Choroid plexus epithelial cell (primary cell): ENCODE measurements around the gene NKAIN2.

Experiments
- DNase-seq: peaks from one replicate; pipeline ENCODE4 v3.0.0-alpha.2; 2010; ENCODE audit warnings: low read depth
- H3K4me3 ChIP-seq: 2 replicates; pipeline ENCODE4 v1.5.1; 2011; ENCODE audit warnings: low read depth, mild to moderate bottlenecking, control low read depth, low read length, moderate library complexity
- CTCF ChIP-seq: conservative IDR thresholded peaks from 2 replicates; pipeline ENCODE4 v1.5.1; 2011; ENCODE audit warnings: low read depth, mild to moderate bottlenecking, control low read depth, inconsistent platforms, low read length, moderate library complexity

NKAIN2 gene

DNA sequence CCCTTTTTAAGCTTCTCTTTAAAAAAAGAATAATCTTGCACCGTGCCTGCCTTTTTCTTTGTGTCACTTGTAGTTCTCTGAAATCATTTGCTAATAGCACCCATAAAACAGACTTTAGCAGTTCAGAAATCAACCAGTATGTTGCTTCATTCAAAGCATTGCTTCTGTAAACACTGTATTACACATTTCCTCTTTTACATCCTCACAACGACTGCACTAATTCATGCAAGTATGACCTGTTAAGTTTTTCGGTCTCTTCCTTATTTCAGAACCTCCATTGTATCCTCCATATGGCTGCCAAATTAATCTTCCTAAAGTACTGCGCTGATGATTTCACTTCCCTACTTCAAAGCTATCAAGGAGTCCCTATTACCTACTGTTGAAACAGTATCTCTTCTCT, 1015.7 kb downstream of the NKAIN2 start:
- H3K4me3 ChIP-seq = no peak overlapping the region
- no peak for TF ChIP-seq CTCF
- DNase-seq = no peak

DNA sequence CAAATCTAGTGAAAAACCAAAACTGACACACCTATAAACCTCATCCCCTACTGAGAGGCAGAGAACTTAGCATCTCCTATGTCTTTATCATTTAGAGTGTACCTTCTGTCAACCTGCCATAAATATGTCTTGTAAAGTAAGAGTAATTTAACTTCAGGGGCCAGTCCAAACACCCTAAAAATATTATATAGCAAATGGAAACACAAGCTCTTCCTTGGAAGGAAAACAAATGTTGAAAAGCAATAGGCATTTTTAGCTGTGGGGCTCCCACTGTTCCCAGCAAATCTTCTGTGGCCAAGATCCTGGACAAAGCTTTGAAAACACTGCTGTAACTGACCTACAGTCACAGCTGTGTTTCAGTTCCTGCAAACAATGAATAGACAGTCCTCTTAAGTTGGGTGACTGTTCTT, 1018.5 kb downstream of the NKAIN2 start:
- TF ChIP-seq CTCF = no peak
- no peak for DNase-seq
- H3K4me3 ChIP-seq = no peak overlapping the region

- H3K4me3 ChIP-seq = no peak overlapping the region
- no peak for DNase-seq
- no peak for TF ChIP-seq CTCF
Observed at GRCh38 chr6:124822721-124823120, 1019.1 kb downstream of the NKAIN2 start.

DNA sequence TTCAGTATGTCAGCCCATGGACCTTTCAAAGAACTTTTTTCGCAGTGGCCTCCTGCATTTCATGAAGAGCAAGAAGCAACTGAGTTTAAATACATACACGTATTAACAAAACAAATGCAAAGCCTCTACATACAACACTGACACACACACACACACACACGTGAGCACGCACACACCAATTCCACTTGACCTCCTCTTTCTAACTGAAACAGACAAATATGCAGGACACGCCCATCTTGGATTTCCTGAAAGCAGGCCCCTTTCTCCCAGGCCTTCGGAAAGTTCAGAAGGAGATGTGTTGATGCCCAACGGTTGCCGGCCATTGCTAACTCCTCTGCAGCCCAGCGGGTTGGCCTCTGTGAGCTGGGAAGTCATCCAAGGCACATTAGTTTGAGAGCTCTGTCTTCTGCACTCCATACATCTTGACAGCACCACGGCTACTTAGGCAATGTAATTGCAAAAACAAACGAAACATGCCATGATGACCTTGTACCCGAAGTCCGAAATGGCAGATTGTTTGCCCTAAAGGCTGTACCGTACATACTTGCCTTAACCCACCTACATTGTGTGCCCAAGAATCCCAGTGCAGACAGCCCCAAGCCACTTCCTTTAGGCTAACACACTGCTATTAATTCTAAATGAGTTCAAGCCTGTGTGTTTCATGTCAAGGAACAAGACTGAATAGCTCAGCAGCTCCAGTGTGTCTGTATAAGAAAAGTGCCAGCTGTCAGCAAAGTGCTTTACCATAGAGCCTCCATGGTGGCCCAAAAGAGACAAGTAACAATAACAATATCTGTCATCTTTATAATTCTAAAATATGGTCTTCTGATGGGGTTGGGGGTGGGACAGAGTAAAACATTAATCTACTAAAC, 1019.8 kb downstream of the NKAIN2 start:
- no peak for TF ChIP-seq CTCF
- no peak overlapping the region for H3K4me3 ChIP-seq
- DNase-seq = no peak

- no peak for DNase-seq
- TF ChIP-seq CTCF = no peak
- H3K4me3 ChIP-seq = no peak overlapping the region
Observed at GRCh38 chr6:124825564-124825963, 1021.9 kb downstream of the NKAIN2 start.

- no peak for TF ChIP-seq CTCF
- DNase-seq = no peak
- no peak overlapping the region for H3K4me3 ChIP-seq
Observed at GRCh38 chr6:124829822-124830221, 1026.2 kb downstream of the NKAIN2 start.

DNA sequence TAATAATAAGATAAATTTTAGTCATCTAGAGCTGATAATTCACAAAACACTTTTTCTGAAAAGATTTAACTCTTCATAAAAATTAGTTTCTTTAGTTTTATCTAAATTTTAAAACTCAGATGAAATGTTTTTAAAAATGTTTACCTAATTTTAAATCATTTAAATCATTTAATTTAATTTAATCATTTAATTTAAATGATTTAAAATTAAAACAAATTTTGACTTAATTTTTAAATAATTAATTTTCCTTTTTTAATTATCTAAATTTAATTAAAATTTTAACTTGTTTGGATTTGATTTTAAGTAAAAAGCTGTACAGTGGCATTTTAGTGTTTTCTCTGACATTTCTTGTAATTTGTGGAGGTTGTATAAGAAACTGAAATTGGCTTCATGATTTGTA, 1026.8 kb downstream of the NKAIN2 start:
- H3K4me3 ChIP-seq = no peak overlapping the region
- DNase-seq = no peak
- no peak for TF ChIP-seq CTCF
